ENCODE data around the gene NUP107. TPM values are rescaled to one million over a fixed set of nuclear protein-coding genes. Genes with fewer than 3 reads are reported as not detected.
A peak's percentile ranks its signal among the peaks of the same experiment; 100 is the strongest.

The NUP107 gene
- total RNA-seq, 2 donors from 2014 or later = 106 to 134 TPM

GRCh38 chr12:68750506-68750905 is 63.7 kb downstream of the NUP107 start:
- peaks cover 54% of the 10 kb centered on the region for H3K36me3 Mint-ChIP-seq (ENCODE audit: low read depth)
- no peaks in the 10 kb centered on the region for H3K27me3 Mint-ChIP-seq
- peaks cover 19% of the 10 kb centered on the region for H3K4me1 Mint-ChIP-seq
- no peaks in the 10 kb centered on the region for H3K9me3 Mint-ChIP-seq
- no peak for ATAC-seq (replicated peaks)
- H3K4me3 Mint-ChIP-seq = no peak overlapping the region
- no peak overlapping the region for H3K27ac Mint-ChIP-seq

DNA sequence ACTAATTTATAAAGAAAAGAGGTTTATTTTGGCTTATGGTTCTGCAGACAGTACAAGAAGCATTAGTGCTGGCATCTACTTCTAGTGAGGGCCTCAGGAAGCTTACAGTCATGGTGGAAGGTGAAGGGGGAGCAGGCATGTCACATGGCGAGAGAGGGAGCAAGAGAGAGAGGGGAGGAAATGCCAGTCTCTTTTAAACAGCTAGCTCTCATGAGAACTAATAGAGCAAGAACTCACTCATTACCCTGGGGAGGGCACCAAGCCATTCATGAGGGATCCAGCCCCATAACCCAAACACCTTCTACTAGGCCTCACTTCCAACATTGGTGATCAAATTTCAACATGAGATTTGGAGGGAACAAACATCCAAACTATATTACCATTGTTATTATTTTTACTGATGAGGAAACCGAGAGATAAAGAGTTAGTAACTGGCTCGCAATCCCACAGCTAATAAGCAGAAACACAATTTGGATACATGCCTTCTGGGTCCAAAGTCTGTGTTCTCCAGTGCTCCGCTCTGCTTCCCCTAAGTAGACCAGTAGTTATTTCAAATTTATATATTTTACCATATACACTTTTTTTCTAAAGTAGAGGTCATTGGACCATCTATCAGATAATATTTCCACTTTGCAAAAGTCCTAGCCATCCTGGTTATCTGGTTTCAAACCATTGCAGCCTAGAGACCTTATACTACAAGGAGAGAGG is 68.9 kb downstream of the NUP107 start:
- Mint-ChIP-seq H3K36me3 (ENCODE audit: low read depth) (peaks cover 83% of the 10 kb centered on the region), H3K27me3 (no peaks in the 10 kb centered on the region), H3K9me3 (no peaks in the 10 kb centered on the region), H3K27ac (no peak overlapping the region), H3K4me1 (no peaks in the 10 kb centered on the region), H3K4me3 (no peak overlapping the region)
- no peak for ATAC-seq (replicated peaks)

DNA sequence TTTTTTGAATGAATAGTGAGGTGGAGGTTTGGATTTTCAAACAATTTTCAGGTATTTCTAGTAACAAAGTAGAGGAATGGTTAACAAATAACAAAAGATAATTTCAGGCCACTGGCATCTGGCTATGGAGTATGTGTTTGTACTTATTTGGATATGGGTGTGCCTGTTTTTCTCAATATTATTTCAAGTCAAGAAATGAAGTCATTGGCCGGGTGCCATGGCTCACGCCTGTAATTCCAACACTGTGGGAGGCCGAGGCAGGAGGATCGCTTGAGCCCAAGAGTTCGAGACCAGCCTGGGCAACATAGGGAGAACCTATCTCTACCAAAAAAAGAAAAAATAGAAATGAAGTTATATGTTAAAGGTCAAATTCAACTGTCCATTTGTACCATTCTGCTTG is 73.1 kb downstream of the NUP107 start:
- Mint-ChIP-seq H3K36me3 (ENCODE audit: low read depth) (peaks cover 82% of the 10 kb centered on the region), H3K9me3 (no peaks in the 10 kb centered on the region), H3K27ac (no peak overlapping the region), H3K27me3 (no peaks in the 10 kb centered on the region), H3K4me1 (no peaks in the 10 kb centered on the region), H3K4me3 (no peak overlapping the region)
- no peak for ATAC-seq (replicated peaks)

GRCh38 chr12:68760806-68761441 is 74.1 kb downstream of the NUP107 start:
- Mint-ChIP-seq H3K9me3 (no peaks in the 10 kb centered on the region), H3K4me3 (no peak overlapping the region), H3K4me1 (no peaks in the 10 kb centered on the region), H3K27ac (no peak overlapping the region), H3K36me3 (ENCODE audit: low read depth) (peaks cover 75% of the 10 kb centered on the region), H3K27me3 (no peaks in the 10 kb centered on the region)
- no peak for ATAC-seq (replicated peaks)

- no peaks in the 10 kb centered on the region for H3K4me1 Mint-ChIP-seq
- no peaks in the 10 kb centered on the region for H3K9me3 Mint-ChIP-seq
- H3K4me3 Mint-ChIP-seq = no peak overlapping the region
- peaks cover 70% of the 10 kb centered on the region for H3K36me3 Mint-ChIP-seq (ENCODE audit: low read depth)
- no peaks in the 10 kb centered on the region for H3K27me3 Mint-ChIP-seq
- peak overlapping the region; percentile 28 for H3K27ac Mint-ChIP-seq
- ATAC-seq (replicated peaks) = no peak
Observed at GRCh38 chr12:68761442-68761812, 74.6 kb downstream of the NUP107 start.

GRCh38 chr12:68761901-68762630 is 75.3 kb downstream of the NUP107 start:
- Mint-ChIP-seq H3K4me1 (no peaks in the 10 kb centered on the region), H3K27ac (peak overlapping the region; percentile 32), H3K36me3 (ENCODE audit: low read depth) (peaks cover 70% of the 10 kb centered on the region), H3K27me3 (no peaks in the 10 kb centered on the region), H3K9me3 (no peaks in the 10 kb centered on the region), H3K4me3 (no peak overlapping the region)
- ATAC-seq (replicated peaks) = no peak

GRCh38 chr12:68762691-68763090 is 75.9 kb downstream of the NUP107 start:
- Mint-ChIP-seq H3K4me1 (no peaks in the 10 kb centered on the region), H3K27me3 (no peaks in the 10 kb centered on the region), H3K4me3 (no peak overlapping the region), H3K9me3 (no peaks in the 10 kb centered on the region), H3K27ac (peak overlapping the region; percentile 32), H3K36me3 (ENCODE audit: low read depth) (peaks cover 64% of the 10 kb centered on the region)
- no peak for ATAC-seq (replicated peaks)

DNA sequence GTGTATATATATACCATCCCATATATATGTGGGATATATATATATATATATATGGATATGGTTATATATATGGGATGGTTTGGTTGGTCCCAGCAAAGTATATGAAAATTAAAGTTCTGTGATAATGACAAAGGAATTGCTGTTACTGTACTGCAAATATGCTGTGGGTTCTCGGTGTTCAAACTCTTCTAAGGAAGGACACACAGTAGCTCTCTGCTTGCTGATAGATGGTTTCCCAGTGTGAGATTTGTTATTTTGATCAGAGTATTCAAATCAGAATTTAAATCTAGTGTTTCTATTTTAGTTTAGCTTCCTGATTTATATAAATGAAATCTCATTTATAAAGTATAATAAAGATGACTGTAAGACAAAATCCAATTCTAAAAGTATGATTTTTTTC is 78.9 kb downstream of the NUP107 start:
- Mint-ChIP-seq H3K27me3 (no peaks in the 10 kb centered on the region), H3K36me3 (ENCODE audit: low read depth) (peaks cover 41% of the 10 kb centered on the region)

DNA sequence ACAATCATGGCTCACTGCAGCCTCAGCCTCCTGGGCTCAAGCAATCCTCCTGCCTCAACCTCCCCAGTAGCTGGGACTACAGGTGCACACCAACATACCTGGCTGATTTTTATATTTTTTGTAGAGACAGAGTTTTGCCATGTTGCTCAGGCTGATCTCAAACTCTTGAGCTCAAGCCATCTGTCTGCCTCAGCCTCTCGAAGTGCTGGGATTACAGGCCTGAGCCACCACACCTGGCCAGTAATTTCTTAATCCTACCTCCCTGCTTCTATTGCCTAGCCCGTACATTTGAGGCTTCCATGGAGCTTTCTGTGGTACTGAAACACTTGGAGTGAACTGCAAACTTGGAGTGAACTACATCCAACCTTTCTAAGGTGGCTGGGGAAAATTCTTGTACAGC is 79.9 kb downstream of the NUP107 start:
- ATAC-seq (replicated peaks) = no peak
- H3K36me3 Mint-ChIP-seq (ENCODE audit: low read depth) = peaks cover 38% of the 10 kb centered on the region
- no peak overlapping the region for H3K27ac Mint-ChIP-seq
- no peaks in the 10 kb centered on the region for H3K4me1 Mint-ChIP-seq
- H3K27me3 Mint-ChIP-seq = no peaks in the 10 kb centered on the region
- H3K9me3 Mint-ChIP-seq = no peaks in the 10 kb centered on the region
- no peak overlapping the region for H3K4me3 Mint-ChIP-seq

More for the DNA sequence above, 78.9 kb downstream of the NUP107 start:
- H3K9me3 Mint-ChIP-seq = no peaks in the 10 kb centered on the region
- H3K27ac Mint-ChIP-seq = no peak overlapping the region
- ATAC-seq (replicated peaks) = no peak
- H3K4me3 Mint-ChIP-seq = no peak overlapping the region
- H3K4me1 Mint-ChIP-seq = no peaks in the 10 kb centered on the region

GRCh38 chr12:68767191-68767590 is 80.4 kb downstream of the NUP107 start:
- ATAC-seq (replicated peaks) = no peak
- no peak overlapping the region for H3K4me3 Mint-ChIP-seq
- no peaks in the 10 kb centered on the region for H3K4me1 Mint-ChIP-seq
- H3K27ac Mint-ChIP-seq = no peak overlapping the region
- peaks cover 33% of the 10 kb centered on the region for H3K36me3 Mint-ChIP-seq (ENCODE audit: low read depth)
- H3K27me3 Mint-ChIP-seq = no peaks in the 10 kb centered on the region
- H3K9me3 Mint-ChIP-seq = no peaks in the 10 kb centered on the region

- no peaks in the 10 kb centered on the region for H3K27me3 Mint-ChIP-seq
- peaks cover 8% of the 10 kb centered on the region for H3K4me1 Mint-ChIP-seq
- ATAC-seq (replicated peaks) = no peak
- no peak overlapping the region for H3K4me3 Mint-ChIP-seq
- H3K27ac Mint-ChIP-seq = no peak overlapping the region
- H3K36me3 Mint-ChIP-seq (ENCODE audit: low read depth) = peaks cover 24% of the 10 kb centered on the region
- H3K9me3 Mint-ChIP-seq = no peaks in the 10 kb centered on the region
Observed at GRCh38 chr12:68768431-68768939, 81.7 kb downstream of the NUP107 start.

DNA sequence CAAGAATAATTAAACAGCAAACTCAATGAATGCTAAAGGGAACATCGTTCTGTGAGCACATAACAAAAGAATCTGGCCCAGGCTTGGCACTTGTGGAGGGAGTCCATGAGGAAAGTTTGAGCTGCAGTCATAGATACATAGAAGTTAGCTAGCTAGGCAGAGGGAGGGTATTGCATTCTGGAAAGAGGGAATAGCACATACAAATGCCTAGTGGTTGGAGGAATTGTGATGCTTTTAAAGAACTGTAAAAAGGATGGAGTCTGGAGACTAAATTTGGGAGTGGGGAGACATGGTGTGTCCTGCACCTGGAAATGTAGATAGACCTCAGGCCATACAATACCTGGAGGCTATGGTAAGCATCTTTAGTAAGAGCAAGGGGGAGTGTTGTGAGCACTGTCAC is 83.2 kb downstream of the NUP107 start:
- Mint-ChIP-seq H3K27me3 (no peaks in the 10 kb centered on the region), H3K27ac (no peak overlapping the region), H3K36me3 (ENCODE audit: low read depth) (peaks cover 9% of the 10 kb centered on the region), H3K4me1 (peaks cover 8% of the 10 kb centered on the region), H3K9me3 (no peaks in the 10 kb centered on the region), H3K4me3 (no peak overlapping the region)
- no peak for ATAC-seq (replicated peaks)

- H3K4me1 Mint-ChIP-seq = peaks cover 8% of the 10 kb centered on the region
- H3K9me3 Mint-ChIP-seq = no peaks in the 10 kb centered on the region
- H3K27ac Mint-ChIP-seq = peak overlapping the region; percentile 2
- no peak overlapping the region for H3K4me3 Mint-ChIP-seq
- peaks cover 6% of the 10 kb centered on the region for H3K36me3 Mint-ChIP-seq (ENCODE audit: low read depth)
- ATAC-seq (replicated peaks) = no peak
- no peaks in the 10 kb centered on the region for H3K27me3 Mint-ChIP-seq
Observed at GRCh38 chr12:68771223-68771925, 84.6 kb downstream of the NUP107 start.

DNA sequence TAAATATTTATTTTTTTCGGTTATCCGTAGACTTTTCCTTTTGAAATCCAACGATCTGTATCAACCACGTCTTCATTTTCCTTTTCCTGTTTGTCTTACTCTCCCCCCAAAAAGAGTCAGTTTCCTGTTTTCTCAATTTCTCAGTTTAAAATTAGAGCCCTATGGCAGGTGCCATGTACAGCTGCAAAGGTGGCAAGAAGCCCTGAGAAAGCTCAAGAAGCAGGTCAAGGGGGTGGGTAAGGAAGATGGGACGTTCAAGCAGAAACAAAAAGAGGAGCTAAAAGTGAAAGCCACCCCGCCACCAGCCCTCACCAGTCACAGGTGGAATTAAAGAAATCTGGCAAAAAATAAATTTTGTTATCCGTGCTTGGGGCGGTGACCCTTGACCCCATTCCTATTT is 85.9 kb downstream of the NUP107 start:
- Mint-ChIP-seq H3K4me1 (peaks cover 8% of the 10 kb centered on the region), H3K27me3 (no peaks in the 10 kb centered on the region), H3K9me3 (no peaks in the 10 kb centered on the region), H3K36me3 (ENCODE audit: low read depth) (no peaks in the 10 kb centered on the region), H3K4me3 (peak overlapping the region; percentile 32), H3K27ac (peak overlapping the region; percentile 68)
- no peak for ATAC-seq (replicated peaks)

Data from activated T-helper 17 cell treated with anti-CD3 and anti-CD28 coated beads, Interleukin-2, amount 50 U/mL, for 72 hours (primary cell).